GM21515 (cell line): ENCODE results near the gene BSPRY.
A peak's percentile ranks its signal among the peaks of the same experiment; 100 is the strongest.
"Not testable (repeated sequence)": the region's sequence is repeated elsewhere in the genome, so short reads cannot be mapped to it uniquely, and the experiment has no call there.

Experiments used
- ATAC-seq: cut with Tn5 transposase; IDR thresholded peaks from one replicate; pipeline ENCODE4 v1.9.1; 2021; ENCODE audit not compliant: unreplicated experiment

The BSPRY gene

GRCh38 chr9:113369855-113370140 is 20.5 kb downstream of the BSPRY start:
- no peak for ATAC-seq

GRCh38 chr9:113370806-113371325 is 21.5 kb downstream of the BSPRY start:
- ATAC-seq: no peak

GRCh38 chr9:113372059-113372458 is 22.7 kb downstream of the BSPRY start:
- no peak for ATAC-seq

GRCh38 chr9:113373256-113373655 is 23.9 kb downstream of the BSPRY start:
- no peak for ATAC-seq

- ATAC-seq: no peak
Measured at GRCh38 chr9:113373676-113374392, 24.5 kb downstream of the BSPRY start.

- ATAC-seq: no peak
Measured at GRCh38 chr9:113375057-113376023, 26.0 kb downstream of the BSPRY start.

- peak; percentile 76 for ATAC-seq
Measured at GRCh38 chr9:113376634-113377567, 27.6 kb downstream of the BSPRY start, which contains the start of gene HDHD3. HDHD3 (minus strand) TSS chr9:113376986; CDS start chr9:113374354, 2,632 bp downstream.

GRCh38 chr9:113379094-113379828 is 29.9 kb downstream of the BSPRY start:
- not testable (repeated sequence) for ATAC-seq

- ATAC-seq: not testable (repeated sequence)
Measured at GRCh38 chr9:113379829-113380210, 30.5 kb downstream of the BSPRY start.

GRCh38 chr9:113380869-113381378 is 31.6 kb downstream of the BSPRY start:
- ATAC-seq: peak; percentile 43

GRCh38 chr9:113381441-113381840 is 32.1 kb downstream of the BSPRY start:
- ATAC-seq: not testable (repeated sequence)

GRCh38 chr9:113381909-113382411 is 32.6 kb downstream of the BSPRY start:
- ATAC-seq: no peak

GRCh38 chr9:113386571-113387393 is 37.4 kb downstream of the BSPRY start:
- ATAC-seq: no peak

GRCh38 chr9:113387560-113388230 is 38.4 kb downstream of the BSPRY start:
- ATAC-seq: no peak

GRCh38 chr9:113388833-113389232 is 39.5 kb downstream of the BSPRY start:
- no peak for ATAC-seq

- no peak for ATAC-seq
Measured at GRCh38 chr9:113389451-113389850, 40.1 kb downstream of the BSPRY start.

GRCh38 chr9:113390192-113390960 is 41.0 kb downstream of the BSPRY start:
- ATAC-seq: no peak
